Small intestine (tissue), 7 donors: ENCODE results near the gene TMEM163. TPM values are rescaled to one million over a fixed set of nuclear protein-coding genes. Genes with fewer than 3 reads are reported as not detected.
"Not testable (repeated sequence)": the region's sequence is repeated elsewhere in the genome, so short reads cannot be mapped to it uniquely, and the experiment has no call there.

Experiments
- DNase-seq, 2 donors: peaks; one replicate each; pipeline versions ENCODE4 v3.0.0 to v3.0.0-alpha.2; 2013
- FAIRE-seq: peaks from 2 replicates; lab custom pipeline; 2012; peaks lifted over from hg19 to GRCh38; lab: Jason Lieb, UNC
- H3K27ac ChIP-seq, 3 donors: one replicate each; pipeline ENCODE4 v1.5.1; 2013; ENCODE audit warnings: low read length in 2 of 3, mild to moderate bottlenecking in 2 of 3, control low read depth in 1 of 3, inconsistent platforms in 1 of 3, low read depth in 1 of 3, moderate library complexity in 1 of 3
- H3K27me3 ChIP-seq, 3 donors: one replicate each; pipeline ENCODE4 v1.6.1; 2013; ENCODE audit warnings: low read length in 3 of 3, inconsistent platforms in 1 of 3; ENCODE audit not compliant: control insufficient read depth in 3 of 3, insufficient read depth in 3 of 3
- H3K36me3 ChIP-seq, 3 donors: one replicate each; pipeline ENCODE4 v1.6.1; 2013; ENCODE audit warnings: low read length in 3 of 3, inconsistent platforms in 1 of 3, low read depth in 1 of 3, mild to moderate bottlenecking in 1 of 3, moderate library complexity in 1 of 3; ENCODE audit not compliant: control insufficient read depth in 3 of 3, insufficient read depth in 2 of 3
- H3K4me1 ChIP-seq, 3 donors: one replicate each; pipeline ENCODE4 v1.6.1; 2013; ENCODE audit warnings: low read length in 2 of 3, inconsistent platforms in 1 of 3, low read depth in 1 of 3, mild to moderate bottlenecking in 1 of 3, moderate library complexity in 1 of 3; ENCODE audit not compliant: control insufficient read depth in 3 of 3, insufficient read depth in 2 of 3
- H3K4me3 ChIP-seq, 3 donors: one replicate each; pipeline ENCODE4 v1.5.1; 2013; ENCODE audit warnings: low read length in 3 of 3, control low read depth in 1 of 3, inconsistent platforms in 1 of 3, low read depth in 1 of 3, mild to moderate bottlenecking in 1 of 3, moderate library complexity in 1 of 3
- H3K9me3 ChIP-seq, 2 donors: one replicate each; pipeline ENCODE4 v1.6.1; 2013; ENCODE audit warnings: low read depth in 1 of 2, low read length in 1 of 2; ENCODE audit not compliant: control insufficient read depth in 2 of 2, insufficient read depth in 1 of 2
- WGBS, 3 donors: extraction: QIAGEN DNeasy Blood & Tissue Kit; methylation state at CpG; one replicate each; pipeline ENCODE4 v1.1.7; 2013; 5-methylcytosine and 5-hydroxymethylcytosine counted together
- polyA plus RNA-seq, 4 donors: library from polyadenylated mRNA; stranded (reverse) in 3 of 4; unstranded in 1 of 4; fragments of 200-250 nt in 3 of 4; fragments of 120-200 nt in 1 of 4; gene quantifications; one replicate each; pipeline versions ENCODE4 v1.2.1 to v1.2.3, GENCODE V29; 2013
- donor health status: healthy with polysubstance abuse.
- donor health status: control.
- donor health status: control.
- donor health status: Bipolar disorder and iron deficiency.
- donor health status: healthy.

The TMEM163 gene
- polyA plus RNA-seq, 4 donors: 0.13 to 0.57 (median 0.38) TPM

DNA sequence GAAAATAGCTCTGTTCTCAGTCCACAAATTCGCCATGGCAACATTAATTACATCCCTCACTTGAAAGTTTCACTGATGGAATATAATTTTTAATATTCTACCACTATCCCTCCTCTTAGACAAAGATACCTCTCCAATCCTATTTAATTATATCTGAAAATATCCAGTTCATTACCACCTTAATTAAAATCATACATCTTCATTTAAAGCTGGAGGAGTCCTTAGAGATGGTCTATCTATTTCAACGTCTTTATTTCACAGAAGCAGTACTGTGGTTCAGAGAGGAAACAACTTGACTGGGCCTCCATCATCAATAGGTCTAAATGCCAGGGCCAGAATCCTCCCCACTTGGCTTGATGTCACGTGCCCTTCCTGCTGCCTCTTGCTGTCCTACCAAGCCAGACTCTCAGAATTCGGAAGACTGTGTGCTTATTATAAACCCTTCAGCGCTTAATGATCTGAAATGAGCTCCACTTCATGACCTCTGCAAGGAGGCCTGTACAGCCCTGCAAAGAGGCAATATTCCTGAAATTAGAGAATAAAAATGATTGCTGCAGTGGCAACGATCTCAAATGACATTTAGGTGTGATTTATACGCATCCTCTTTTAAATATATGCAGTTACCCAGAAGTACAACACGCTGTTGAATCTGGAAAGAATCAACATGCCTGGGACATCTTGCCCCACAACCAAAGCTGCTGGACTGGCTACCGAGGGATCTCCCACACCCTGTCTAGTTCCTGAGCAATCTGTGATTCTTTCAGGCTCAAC, 146.3 kb downstream of the TMEM163 start:
- 71 to 75% (median 72%) methylated on average over 9 of the region's 9 CpGs for WGBS, 3 donors
- Histone ChIP-seq H3K4me3 (no peak overlapping the region), H3K27me3 (no peaks in the 10 kb centered on the region), H3K36me3 (no peaks in the 10 kb centered on the region), H3K4me1 (no peaks in the 10 kb centered on the region), H3K9me3 (no peaks in the 10 kb centered on the region), H3K27ac (no peak overlapping the region)
- FAIRE-seq (no peak), DNase-seq (no peak)

DNA sequence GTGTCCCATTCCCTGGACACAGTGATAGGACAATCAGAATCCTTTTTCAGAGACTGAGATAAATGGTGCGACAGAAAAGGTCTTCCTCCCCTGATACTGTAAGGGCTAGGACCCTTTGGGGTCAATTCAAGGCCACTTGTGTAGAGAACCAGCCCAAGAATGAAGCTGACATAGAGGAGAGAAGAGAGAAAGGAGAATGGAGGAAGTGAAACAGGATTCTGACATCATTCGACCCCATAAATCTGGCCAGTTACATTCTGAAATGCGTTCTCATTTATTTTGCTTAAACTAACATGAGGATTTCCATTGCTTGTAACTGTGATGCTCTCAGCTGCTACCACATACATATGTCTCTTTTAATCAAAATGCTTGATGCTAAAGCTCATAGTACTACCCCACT, 148.1 kb downstream of the TMEM163 start:
- H3K36me3 ChIP-seq: no peaks in the 10 kb centered on the region
- FAIRE-seq: no peak
- no peaks in the 10 kb centered on the region for H3K9me3 ChIP-seq
- 73 to 82% (median 75%) methylated on average over 3 of the region's 3 CpGs for WGBS, 3 donors
- no peak overlapping the region for H3K27ac ChIP-seq
- H3K4me1 ChIP-seq: no peaks in the 10 kb centered on the region
- no peaks in the 10 kb centered on the region for H3K27me3 ChIP-seq
- no peak overlapping the region for H3K4me3 ChIP-seq
- DNase-seq: no peak

DNA sequence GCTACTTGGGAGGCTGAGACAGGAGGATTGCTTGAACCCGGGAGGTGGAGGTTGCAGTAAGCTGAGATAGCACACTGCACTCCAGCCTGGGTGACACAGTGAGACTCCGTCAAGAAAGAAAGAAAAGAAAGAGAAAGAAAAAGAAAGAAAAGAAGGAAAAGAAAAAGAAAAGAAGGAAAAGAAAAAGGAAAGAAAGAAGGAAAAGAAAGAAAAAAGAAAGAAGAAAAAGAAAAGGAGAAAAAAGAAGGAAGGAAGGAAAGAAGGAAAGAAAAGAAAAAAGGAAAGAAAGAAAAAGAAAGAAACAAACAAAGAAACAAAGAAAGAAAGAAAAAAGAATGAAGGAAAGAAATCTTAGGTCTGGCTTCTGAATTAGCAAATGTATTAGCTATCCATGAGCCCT, 150.4 kb downstream of the TMEM163 start:
- DNase-seq: no peak
- 90 to 94% (median 94%) methylated on average over 2 of the region's 2 CpGs for WGBS, 3 donors
- Histone ChIP-seq H3K4me3 (no peak overlapping the region), H3K36me3 (no peaks in the 10 kb centered on the region), H3K27me3 (no peaks in the 10 kb centered on the region), H3K4me1 (no peaks in the 10 kb centered on the region), H3K9me3 (no peaks in the 10 kb centered on the region), H3K27ac (no peak overlapping the region)
- no peak for FAIRE-seq

DNA sequence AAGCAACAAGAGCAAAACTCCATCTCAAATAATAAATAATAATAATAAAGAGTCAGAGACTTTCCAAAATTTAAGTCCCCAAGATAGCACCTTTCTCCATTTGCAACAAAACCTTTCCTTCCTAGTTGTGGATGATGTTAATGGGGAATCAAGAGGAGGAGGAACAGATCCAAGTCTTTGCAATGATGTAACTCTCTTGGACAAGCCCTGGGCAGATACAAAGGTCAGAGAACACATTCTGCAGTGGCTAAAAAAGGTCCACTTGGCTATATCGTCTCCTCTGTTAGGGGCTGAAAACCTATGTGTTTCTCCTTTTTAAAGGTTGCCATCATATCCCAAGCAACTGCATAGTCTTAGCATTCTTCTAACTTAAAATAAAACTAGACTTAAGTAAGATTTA, 151.1 kb downstream of the TMEM163 start:
- Histone ChIP-seq H3K4me1 (no peaks in the 10 kb centered on the region), H3K36me3 (no peaks in the 10 kb centered on the region), H3K27me3 (no peaks in the 10 kb centered on the region), H3K9me3 (no peaks in the 10 kb centered on the region), H3K4me3 (no peak overlapping the region), H3K27ac (no peak overlapping the region)
- DNase-seq: no peak
- FAIRE-seq: no peak
- 76 to 93% (median 83%) methylated on average over 1 of the region's 1 CpG for WGBS, 3 donors

DNA sequence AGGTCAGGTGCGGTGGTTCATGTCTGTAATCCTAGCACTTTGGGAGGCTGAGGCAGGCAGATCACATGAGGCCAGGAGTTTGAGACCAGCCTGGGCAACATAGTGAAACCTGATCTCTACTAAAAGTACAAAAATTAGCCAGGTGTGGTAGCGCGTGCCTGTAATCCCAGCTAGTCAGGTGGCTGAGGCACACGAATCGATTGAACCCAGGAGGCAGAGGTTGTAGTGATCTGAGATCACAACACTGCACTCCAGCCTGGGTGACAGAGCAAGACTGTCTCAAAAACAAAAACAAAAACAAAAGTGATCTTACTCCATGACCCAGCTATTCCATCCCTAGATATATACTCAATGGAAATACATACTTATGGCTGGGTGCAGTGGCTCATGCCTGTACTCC, 153.8 kb downstream of the TMEM163 start:
- not testable (repeated sequence) for H3K27me3 ChIP-seq
- WGBS, 3 donors: 73 to 76% (median 75%) methylated on average over 5 of the region's 5 CpGs

DNA sequence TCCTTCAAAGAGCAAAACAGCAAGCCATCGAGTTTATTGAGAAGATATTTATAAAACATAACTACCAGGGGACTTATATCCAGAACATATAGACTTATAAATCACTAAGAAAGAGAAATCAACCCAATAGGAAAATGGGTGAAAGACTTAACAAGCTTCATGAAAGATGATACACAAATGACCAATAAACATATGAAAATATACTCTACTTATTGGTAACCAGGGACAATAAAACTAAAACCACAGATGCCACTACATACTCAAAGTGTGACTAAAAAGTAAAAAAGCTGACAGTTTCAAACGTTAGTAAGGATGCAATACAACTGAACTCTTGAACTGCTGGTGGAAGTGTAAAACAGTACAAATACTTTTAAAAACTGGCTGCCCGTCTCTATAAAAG, 154.3 kb downstream of the TMEM163 start:
- Histone ChIP-seq H3K27me3 (no peaks in the 10 kb centered on the region), H3K27ac (no peak overlapping the region), H3K4me1 (no peaks in the 10 kb centered on the region), H3K9me3 (no peaks in the 10 kb centered on the region), H3K36me3 (no peaks in the 10 kb centered on the region), H3K4me3 (no peak overlapping the region)
- FAIRE-seq (no peak), DNase-seq (no peak)
- 43 to 49% (median 49%) methylated on average over 3 of the region's 3 CpGs for WGBS, 3 donors

More for the DNA sequence above, 153.8 kb downstream of the TMEM163 start:
- H3K36me3 ChIP-seq, H3K27ac ChIP-seq, H3K9me3 ChIP-seq, H3K4me3 ChIP-seq, DNase-seq, FAIRE-seq, H3K4me1 ChIP-seq: not testable (repeated sequence)

DNA sequence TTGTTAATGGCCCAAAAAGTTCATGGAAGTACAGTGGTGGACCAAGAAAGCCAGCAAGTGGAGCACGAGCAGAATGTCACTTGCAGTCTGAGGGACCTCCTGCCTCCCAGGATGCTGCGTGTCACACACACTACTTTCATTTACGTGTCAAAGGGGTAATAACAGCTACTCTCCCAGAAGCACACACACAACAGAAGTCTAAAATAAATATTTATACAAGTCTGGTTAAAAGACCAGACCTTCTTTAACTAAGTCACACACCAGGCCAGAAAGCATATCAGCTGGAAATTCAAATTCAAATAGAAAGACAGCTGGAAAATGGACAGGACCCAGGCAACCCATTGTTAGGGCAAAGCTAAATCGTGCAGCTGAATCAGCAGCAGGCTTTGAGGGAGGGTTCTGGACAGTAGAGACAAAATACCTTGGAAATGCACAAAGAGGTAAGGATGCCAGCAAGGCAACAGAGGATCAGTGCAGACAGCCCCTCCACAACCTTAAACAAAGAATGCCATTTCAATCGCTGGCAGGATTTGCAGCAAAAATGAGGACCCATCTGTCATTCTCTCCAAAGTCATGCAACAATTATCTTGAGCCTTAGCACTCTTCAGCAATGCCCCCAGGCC, 160.5 kb downstream of the TMEM163 start:
- WGBS, 3 donors: 39 to 57% (median 40%) methylated on average over 5 of the region's 5 CpGs
- Histone ChIP-seq H3K27ac (no peak overlapping the region), H3K9me3 (no peaks in the 10 kb centered on the region), H3K27me3 (no peaks in the 10 kb centered on the region), H3K36me3 (no peaks in the 10 kb centered on the region), H3K4me3 (no peak overlapping the region), H3K4me1 (no peaks in the 10 kb centered on the region)
- DNase-seq (peak in 1 of 2 donors; percentile 9), FAIRE-seq (no peak)

DNA sequence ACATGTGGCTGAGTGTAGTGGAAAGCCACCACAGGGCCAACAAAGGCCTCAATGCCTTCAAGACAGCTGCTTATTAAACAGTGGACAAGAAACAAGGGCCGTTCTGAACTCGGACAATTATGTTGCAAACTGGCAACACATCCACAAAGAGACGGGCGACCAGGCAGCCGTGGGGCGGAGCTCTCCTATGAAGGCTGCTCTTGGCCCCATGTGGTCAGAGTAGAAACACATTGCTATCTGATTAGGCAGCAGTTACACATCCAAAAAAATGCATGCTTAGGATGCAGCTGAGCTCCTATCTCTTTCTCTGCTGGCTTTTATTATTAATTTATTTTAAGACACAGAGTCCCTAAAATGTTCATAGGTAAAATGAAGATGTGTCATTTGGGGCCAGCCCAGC, 163.4 kb downstream of the TMEM163 start:
- FAIRE-seq (no peak), DNase-seq (no peak)
- Histone ChIP-seq H3K36me3 (no peaks in the 10 kb centered on the region), H3K27ac (no peak overlapping the region), H3K4me1 (no peaks in the 10 kb centered on the region), H3K27me3 (peaks cover 0 to 2% (median 0%) of the 10 kb centered on the region in 3 donors), H3K9me3 (no peaks in the 10 kb centered on the region), H3K4me3 (no peak overlapping the region)
- 86 to 90% (median 87%) methylated on average over 6 of the region's 6 CpGs for WGBS, 3 donors
